Stimulated activated CD4-positive, alpha-beta T cell treated with anti-CD3 and anti-CD28 coated beads, Interleukin-1b, Interleukin-23, amount 100 ng/mL, for 24 hours (primary cell): ENCODE data around the gene PPME1.

Experiments used
- DNase-seq, 4 experiments: peaks; one replicate each; pipeline ENCODE4 v3.0.0-alpha.2; 2020; ENCODE audit warnings: low read depth in 4 of 4, low spot score in 1 of 4

The PPME1 gene

DNA sequence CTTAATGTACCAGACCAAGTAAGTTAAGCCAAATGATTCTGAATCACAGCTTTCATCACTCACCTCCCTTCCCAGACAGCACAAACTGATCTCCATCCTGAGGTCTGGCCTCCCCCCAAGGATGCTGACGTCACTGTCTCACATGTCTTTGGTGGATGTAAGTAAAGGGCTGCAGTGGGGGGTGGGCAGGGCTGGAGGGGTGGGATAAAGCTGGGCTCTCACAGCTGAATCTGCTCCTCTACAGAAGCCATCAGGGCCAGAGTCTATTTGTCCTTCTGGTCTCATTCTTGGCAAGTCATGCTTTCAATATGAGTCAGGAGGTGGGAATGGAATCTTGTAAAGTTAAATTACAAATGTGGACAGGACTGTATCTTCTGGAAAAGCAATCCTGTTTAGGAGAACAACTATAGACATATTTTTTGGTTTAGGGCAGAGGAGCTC, 107.7 kb downstream of the PPME1 start:
- DNase-seq: no peak

DNA sequence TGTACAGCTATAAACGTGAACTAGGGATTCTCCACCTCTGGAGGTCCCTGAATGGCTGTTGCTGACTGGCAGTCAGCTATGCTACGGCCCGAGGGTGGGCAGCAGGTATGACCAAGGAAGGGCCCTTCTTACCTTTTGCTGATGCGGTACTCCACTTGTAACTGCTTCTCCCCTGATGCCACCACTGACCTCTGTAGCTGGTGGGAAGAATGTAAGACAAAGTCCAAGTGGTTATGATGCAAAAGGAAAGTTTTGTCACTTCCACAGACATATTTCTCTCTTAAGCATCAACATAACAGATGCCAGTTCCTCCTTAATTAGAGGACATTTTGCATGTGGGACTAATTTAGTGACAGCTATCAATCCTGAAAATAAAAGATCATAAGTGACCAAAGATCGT, 108.2 kb downstream of the PPME1 start:
- DNase-seq: no peak

- no peak for DNase-seq
These were observed 109.4 kb downstream of the PPME1 start for GRCh38 chr11:74280494-74280893.

GRCh38 chr11:74282421-74282820, 111.3 kb downstream of the PPME1 start:
- no peak for DNase-seq

DNA sequence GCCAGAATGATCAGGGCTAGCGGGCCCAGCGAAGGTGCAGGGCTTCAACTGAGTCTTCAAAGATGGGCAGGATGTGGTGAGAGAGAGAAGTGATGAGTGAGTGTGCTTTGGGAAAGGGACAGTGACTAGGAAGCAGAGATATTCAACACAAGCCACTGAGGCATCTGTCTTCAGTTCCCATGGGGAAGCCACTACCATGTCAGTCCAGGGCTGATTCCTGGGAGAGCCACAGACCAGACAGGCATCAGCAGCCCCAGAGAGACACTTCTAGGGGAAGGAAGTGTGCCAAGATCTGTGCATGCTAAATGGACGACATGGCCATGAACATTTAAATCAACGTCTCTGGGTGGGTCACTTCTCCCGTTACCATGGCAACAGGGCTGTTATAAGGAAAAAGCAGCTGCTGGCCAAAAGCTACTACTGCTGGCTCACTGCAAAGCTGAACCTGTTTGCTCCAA, 111.9 kb downstream of the PPME1 start:
- DNase-seq: no peak

- DNase-seq: no peak
These were observed 112.6 kb downstream of the PPME1 start for GRCh38 chr11:74283580-74284180.

GRCh38 chr11:74284466-74284865, 113.4 kb downstream of the PPME1 start:
- DNase-seq: no peak

DNA sequence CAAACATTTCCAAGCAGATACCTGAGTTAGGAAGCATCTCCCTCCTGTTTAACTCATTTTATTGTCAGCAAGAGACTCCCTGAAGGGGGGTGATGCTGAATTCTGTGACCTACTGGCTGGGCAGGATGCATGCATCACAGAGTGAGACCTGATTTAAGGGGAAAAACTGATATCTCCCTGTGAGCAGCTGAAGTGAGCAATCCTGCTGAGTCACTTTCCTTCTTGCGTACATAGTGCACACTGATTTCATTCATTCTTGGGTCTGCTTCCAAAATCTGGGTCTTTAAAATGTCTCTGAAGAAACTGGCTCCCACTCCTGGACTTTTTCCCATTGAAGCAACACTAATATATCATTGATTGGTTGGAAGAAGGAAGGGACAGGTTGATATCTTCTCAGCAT, 117.1 kb downstream of the PPME1 start:
- no peak for DNase-seq

DNA sequence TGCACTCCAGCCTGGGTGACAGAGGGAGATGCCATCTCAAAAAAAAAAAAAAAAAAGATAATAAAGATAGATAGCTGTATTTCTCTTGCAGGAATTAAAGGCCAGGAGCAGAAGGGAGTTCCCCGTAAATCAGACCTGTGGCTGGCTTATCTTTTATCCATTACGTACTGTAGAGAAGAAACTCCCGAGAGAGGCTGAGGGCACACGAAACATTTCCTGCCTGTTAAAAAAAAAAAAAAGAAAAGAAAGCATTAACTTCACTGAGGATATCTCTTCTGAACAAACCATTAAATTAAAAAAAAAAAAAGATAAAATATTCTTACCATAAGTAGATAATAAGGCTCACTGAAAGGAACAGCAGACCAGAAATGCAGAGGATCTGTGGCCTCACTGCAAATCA, 117.8 kb downstream of the PPME1 start:
- no peak for DNase-seq

GRCh38 chr11:74297484-74297883, 126.4 kb downstream of the PPME1 start:
- no peak for DNase-seq

GRCh38 chr11:74299015-74299414, 127.9 kb downstream of the PPME1 start:
- no peak for DNase-seq
